ENCODE results near the gene UBE2H.
"Not testable (repeated sequence)": the region's sequence is repeated elsewhere in the genome, so short reads cannot be mapped to it uniquely, and the experiment has no call there.

Gene UBE2H

GRCh38 chr7:129872054-129872453, 80.7 kb downstream of the UBE2H start:
- no peak for DNase-seq (ENCODE audit: low read depth)

- DNase-seq (ENCODE audit: low read depth), result no peak
These were observed 82.1 kb downstream of the UBE2H start for GRCh38 chr7:129870668-129871067.

- no peak for DNase-seq (ENCODE audit: low read depth)
These were observed 86.5 kb downstream of the UBE2H start for GRCh38 chr7:129866251-129866650.

- no peak for DNase-seq (ENCODE audit: low read depth)
These were observed 86.9 kb downstream of the UBE2H start for GRCh38 chr7:129865925-129866201.

- DNase-seq (ENCODE audit: low read depth), result no peak
These were observed 87.5 kb downstream of the UBE2H start for GRCh38 chr7:129865093-129865924.

GRCh38 chr7:129864676-129865075, 88.1 kb downstream of the UBE2H start:
- DNase-seq (ENCODE audit: low read depth), result not testable (repeated sequence)

GRCh38 chr7:129864042-129864441, 88.7 kb downstream of the UBE2H start:
- DNase-seq (ENCODE audit: low read depth), result peak; percentile 19

GRCh38 chr7:129862682-129863081, 90.1 kb downstream of the UBE2H start:
- DNase-seq (ENCODE audit: low read depth), result no peak

- DNase-seq (ENCODE audit: low read depth), result not testable (repeated sequence)
These were observed 92.0 kb downstream of the UBE2H start for GRCh38 chr7:129860784-129861183.

GRCh38 chr7:129859183-129859582, 93.6 kb downstream of the UBE2H start:
- DNase-seq (ENCODE audit: low read depth), result no peak

- DNase-seq (ENCODE audit: low read depth), result no peak
These were observed 94.3 kb downstream of the UBE2H start for GRCh38 chr7:129858490-129858889.

- no peak for DNase-seq (ENCODE audit: low read depth)
These were observed 95.4 kb downstream of the UBE2H start for GRCh38 chr7:129857313-129857712.

- no peak for DNase-seq (ENCODE audit: low read depth)
These were observed 96.6 kb downstream of the UBE2H start for GRCh38 chr7:129855935-129856717.

GRCh38 chr7:129855234-129855673, 97.5 kb downstream of the UBE2H start:
- peak; percentile 91 for DNase-seq (ENCODE audit: low read depth)

- no peak for DNase-seq (ENCODE audit: low read depth)
These were observed 98.4 kb downstream of the UBE2H start for GRCh38 chr7:129854401-129854800.

- no peak for DNase-seq (ENCODE audit: low read depth)
These were observed 99.0 kb downstream of the UBE2H start for GRCh38 chr7:129853661-129854268.

GRCh38 chr7:129851809-129852208, 101.0 kb downstream of the UBE2H start:
- DNase-seq (ENCODE audit: low read depth), result no peak

- no peak for DNase-seq (ENCODE audit: low read depth)
These were observed 101.6 kb downstream of the UBE2H start for GRCh38 chr7:129851174-129851573.

- no peak for DNase-seq (ENCODE audit: low read depth)
These were observed 104.3 kb downstream of the UBE2H start for GRCh38 chr7:129848436-129848835.

- DNase-seq (ENCODE audit: low read depth), result no peak
These were observed 106.8 kb downstream of the UBE2H start for GRCh38 chr7:129845972-129846327.

GRCh38 chr7:129845178-129845971, 107.4 kb downstream of the UBE2H start:
- no peak for DNase-seq (ENCODE audit: low read depth)
